ENCODE results near the gene F12.
"Not testable (repeated sequence)": the region's sequence is repeated elsewhere in the genome, so short reads cannot be mapped to it uniquely, and the experiment has no call there.

Gene F12

DNA sequence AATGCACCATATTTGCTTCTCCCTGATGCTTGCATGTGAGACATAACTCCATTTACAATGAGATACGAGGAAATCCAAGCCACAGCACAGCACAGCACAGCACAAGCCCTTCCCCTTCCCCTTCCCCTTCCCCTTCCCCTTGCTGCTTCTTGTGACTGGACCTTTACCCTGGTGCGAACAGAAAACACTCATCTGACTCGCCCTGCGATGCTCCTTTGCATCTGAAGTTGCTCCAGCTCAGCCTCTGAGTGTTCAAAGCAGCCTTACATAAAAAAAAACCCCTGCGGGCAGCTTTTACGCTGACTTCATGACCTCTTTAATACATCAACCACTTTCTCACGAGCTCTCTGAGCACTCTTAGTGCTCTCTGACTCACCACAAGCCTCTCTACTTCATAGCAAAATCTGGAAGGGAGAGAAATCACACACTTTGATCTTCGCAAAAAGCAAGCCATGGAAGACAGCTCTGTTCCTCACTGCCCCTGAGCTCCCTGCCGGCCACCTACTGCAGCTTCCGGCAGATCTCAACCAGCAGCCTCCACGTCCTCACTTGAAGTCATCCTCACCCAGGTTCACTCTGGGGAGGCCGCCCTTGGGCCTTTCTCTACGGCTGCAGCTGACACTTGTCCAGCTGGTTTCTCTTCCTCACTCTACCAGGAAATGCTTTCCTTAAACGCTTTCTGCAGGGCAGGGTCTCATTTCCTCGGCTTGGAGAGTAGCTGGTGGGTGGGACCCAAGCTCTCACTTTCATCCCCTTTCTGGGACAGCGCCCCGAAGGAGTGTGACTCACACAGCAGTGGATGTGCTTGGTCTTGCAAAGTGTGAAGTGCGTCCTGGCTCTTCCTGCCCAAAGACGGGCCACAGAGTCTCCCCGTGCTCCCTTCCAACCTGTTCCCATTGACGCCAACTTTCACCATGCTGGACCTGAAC lies 19.9 kb downstream of the F12 start:
- no peak for DNase-seq (ENCODE audit: extremely low read depth in 1 of 2, low read depth in 1 of 2)

- DNase-seq (ENCODE audit: extremely low read depth in 1 of 2, low read depth in 1 of 2), result no peak
Measured at GRCh38 chr5:177388521-177389052, 20.8 kb downstream of the F12 start.

GRCh38 chr5:177387405-177387804 lies 22.0 kb downstream of the F12 start:
- DNase-seq (ENCODE audit: extremely low read depth in 1 of 2, low read depth in 1 of 2), result no peak

DNA sequence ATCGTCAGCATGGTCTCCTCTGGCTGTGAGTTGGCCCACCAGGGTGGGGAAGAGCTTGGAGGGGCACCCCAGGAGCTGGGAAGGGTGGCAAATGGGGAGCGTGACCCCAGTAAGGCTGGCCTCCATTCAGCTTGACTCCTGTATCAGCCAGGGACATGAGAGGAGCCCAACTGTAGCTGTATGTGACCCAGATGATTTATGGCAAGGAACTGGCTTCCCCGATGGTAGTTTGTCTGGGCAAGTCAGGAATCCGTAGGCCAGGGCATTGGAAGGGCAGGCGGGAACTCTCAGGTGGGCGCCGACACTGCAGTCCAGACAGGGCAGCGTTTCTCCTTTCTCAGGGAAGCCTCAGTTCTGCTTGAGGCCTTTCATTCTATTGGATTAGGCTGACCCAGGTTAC lies 22.8 kb downstream of the F12 start:
- no peak for DNase-seq (ENCODE audit: extremely low read depth in 1 of 2, low read depth in 1 of 2)

GRCh38 chr5:177385720-177386119 lies 23.6 kb downstream of the F12 start:
- no peak for DNase-seq (ENCODE audit: extremely low read depth in 1 of 2, low read depth in 1 of 2)

DNA sequence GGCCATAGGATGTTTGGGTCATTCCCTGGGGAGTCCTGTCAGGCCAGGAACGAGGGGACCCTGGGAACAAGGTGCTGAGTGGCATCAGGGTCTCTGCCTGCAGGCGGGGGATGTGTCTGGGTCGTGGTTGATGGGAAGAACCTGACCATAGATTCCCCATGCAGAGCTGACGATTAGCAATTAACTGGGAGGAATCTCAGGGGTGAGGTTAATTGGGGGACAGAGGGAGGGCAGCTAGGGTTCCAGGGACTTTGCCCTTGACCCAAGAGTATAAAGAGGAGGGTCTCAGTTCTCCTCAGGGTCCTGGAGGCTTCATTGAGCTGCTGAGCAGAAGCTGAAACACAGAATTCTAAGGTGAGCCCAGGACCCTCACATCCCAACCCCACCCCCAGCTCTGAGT lies 25.2 kb downstream of the F12 start, which contains the start of gene SLC34A1:
TSS of gene SLC34A1 (plus strand) at position 301 of the 400 bp plus-strand sequence. CDS start 1,308 bp downstream, outside the sequence.
- DNase-seq (ENCODE audit: extremely low read depth in 1 of 2, low read depth in 1 of 2), result no peak

DNA sequence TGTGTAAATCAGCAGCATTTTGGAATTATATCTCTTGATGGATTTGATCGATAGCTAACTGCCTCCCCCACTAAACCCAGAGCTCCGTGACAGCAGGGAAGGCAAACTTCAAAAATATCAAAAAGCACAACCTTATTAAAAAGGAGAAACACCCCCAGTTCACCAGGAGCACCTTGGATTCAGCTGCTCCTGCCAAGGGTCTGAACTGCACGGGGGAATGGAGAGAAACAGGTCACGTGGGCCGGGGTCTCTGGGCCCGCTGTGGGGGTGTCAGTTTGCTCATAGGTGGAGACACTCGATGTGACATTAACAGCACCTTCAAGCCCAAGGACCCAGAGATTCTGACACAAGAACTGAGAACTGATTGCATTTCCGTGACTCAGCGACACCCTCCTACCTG lies 26.2 kb downstream of the F12 start:
- DNase-seq (ENCODE audit: extremely low read depth in 1 of 2, low read depth in 1 of 2), result no peak

DNA sequence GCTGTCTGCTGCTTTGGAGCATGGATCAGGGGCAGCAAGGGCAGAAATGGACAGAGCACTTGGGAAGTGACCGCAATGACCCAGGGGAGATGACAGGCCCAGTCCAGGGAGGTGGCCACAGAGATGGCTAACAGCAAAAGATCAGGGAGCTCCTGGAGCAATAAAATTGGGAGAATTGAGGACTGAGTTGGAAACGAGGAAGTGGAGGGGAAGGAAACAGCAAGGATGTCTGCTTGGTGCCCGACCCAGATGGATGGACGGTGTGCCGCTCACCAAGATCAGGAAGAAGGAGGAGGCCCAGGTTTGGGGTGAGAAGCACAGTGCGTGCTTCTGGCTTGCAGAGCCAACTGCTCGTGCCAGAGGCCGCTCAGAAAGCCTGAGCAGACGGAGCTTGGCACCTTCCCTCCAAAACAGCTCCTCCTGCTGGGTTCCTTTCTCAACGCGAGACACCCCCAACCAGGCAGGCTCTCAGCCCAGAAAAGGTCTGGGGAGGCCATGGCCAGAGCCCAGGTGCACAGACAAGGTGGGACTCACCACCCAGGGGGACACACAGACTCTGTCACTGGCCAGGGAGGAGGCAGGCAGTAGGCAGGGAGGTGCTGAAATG lies 26.8 kb downstream of the F12 start:
- DNase-seq (ENCODE audit: extremely low read depth in 1 of 2, low read depth in 1 of 2), result no peak

GRCh38 chr5:177380805-177381126 lies 28.6 kb downstream of the F12 start:
- no peak for DNase-seq (ENCODE audit: extremely low read depth in 1 of 2, low read depth in 1 of 2)

DNA sequence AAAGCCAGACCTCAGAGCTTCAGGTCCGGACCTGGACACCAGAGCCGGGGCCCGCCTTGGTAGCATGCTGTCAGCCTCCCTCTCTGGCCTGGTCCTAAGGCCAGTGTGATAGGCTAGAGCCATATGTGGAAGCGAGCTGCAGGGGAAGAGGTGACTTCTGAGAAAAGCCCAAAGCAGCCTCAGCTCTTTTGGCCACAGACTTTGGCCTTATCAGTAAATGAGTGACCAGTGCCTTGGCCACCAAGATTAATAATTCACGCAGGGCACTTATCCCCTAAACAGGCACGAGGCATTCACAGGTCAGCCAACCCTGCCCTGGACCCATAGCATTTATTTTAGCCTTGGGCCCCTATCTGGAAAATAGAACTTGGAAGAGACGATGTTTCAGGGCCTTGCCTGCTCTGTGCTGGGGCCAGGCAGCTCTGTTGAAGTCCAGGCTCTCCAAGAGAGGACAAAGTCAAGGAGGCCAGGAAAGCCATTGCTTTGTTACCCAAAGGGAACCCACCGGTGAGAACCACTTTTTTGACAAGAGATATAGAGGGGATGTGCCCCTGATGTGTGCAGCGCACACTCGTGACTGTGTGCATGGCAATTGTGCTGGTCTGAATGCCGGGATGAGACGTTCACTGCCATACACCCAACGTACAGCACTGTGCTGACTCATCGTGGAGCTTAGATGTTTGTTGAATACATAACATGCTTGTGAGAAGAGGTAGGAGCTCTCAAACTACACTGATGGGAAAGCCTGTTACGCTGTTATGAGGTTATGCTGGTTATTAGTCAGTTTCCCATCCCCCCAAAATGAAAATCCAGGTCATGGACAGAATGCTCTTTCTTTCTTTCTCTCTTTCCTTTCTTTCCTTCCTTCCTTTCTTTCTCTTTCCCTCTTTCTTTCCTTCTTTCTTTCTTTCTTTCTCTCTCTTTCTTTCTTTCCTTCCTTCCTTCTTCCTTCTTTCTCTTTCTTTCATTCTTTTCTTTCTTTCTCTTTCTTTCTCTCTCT lies 30.2 kb downstream of the F12 start:
- DNase-seq (ENCODE audit: extremely low read depth in 1 of 2, low read depth in 1 of 2), result no peak

DNA sequence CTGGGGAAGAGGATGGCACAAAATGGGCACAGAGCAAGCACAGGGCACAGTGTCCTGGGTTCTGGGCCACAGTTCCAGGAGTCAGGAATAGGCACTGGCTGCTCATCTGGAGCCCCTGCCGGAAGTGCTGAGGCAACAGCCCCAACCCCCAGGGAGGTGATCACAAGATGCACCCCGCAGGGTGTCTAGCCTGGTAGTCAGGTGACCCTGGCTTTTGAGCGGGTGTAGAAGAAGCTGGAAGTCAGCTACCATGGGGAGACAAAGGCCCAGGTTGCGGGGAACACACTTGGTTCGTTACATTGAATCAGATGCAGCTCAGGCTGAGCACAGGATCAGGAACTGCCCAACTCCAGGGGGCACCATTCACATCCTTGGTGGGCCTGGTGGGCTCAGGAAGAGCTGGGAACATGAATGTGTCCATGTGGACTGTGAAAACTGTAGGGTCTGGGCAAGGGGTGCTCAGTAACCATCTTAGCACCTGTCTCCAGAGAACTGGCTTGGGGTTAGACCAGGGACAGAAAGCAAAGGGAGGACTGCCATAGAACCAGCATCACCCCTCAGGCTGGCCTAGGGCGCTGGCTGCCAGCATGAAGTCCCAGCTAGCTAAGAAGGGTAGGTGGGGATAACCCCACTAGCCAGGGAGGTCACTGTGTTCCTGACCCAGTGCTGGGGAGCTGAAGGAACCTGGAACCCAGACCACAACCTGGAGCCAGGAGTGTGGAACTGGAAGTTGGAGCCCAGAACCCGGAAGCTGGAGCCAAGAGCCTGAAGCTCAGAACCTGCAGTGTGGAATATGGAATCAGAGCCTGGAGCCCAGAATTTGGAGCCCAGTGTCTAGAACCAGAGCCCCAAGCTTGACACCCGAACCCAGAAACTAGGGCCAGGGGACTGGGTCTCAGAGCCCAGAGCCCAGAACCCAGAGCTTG lies 31.2 kb downstream of the F12 start:
- no peak for DNase-seq (ENCODE audit: extremely low read depth in 1 of 2, low read depth in 1 of 2)

DNA sequence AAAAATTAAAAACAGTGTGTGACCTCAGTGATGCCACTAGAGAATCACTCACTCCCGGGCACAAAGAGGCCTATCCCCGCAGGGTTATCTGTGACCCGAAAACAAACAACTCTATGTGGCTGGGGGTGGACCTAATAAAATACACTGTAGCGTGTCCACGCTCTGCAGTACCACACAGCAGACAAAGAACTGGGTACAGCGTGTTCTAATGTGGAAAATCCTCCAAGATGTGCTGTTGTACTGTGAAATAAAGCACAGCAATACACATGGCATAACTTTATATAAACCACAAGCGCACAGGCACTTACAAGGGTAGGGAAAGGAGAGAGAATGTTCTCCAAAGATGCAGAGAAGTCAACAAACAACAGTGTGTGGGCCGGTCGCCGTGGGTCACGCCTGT lies 33.3 kb downstream of the F12 start:
- DNase-seq (ENCODE audit: extremely low read depth in 1 of 2, low read depth in 1 of 2), result no peak

- not testable (repeated sequence) for DNase-seq (ENCODE audit: extremely low read depth in 1 of 2, low read depth in 1 of 2)
Measured at GRCh38 chr5:177375516-177375915, 33.8 kb downstream of the F12 start.

GRCh38 chr5:177374211-177374610 lies 35.2 kb downstream of the F12 start:
- DNase-seq (ENCODE audit: extremely low read depth in 1 of 2, low read depth in 1 of 2), result no peak

DNA sequence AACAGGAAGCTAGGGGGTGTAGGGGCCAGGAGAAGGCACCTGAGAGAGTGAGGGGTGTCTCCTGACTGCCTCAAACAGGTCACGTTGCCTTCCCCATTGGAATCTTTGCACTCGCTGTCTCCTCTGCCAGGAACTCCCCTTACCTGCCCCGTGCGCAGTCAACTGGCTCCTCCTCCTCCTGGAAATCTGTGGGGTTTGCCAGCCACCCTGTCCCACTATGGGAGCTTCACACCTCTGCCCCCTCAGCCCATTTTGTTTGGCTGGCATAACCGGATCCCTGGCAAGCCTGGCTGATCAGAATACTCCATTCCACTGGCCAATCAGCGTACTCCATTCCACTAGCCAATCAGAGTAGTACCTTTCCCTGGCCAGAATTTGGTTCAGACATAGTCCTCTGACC lies 35.6 kb downstream of the F12 start:
- no peak for DNase-seq (ENCODE audit: extremely low read depth in 1 of 2, low read depth in 1 of 2)

DNA sequence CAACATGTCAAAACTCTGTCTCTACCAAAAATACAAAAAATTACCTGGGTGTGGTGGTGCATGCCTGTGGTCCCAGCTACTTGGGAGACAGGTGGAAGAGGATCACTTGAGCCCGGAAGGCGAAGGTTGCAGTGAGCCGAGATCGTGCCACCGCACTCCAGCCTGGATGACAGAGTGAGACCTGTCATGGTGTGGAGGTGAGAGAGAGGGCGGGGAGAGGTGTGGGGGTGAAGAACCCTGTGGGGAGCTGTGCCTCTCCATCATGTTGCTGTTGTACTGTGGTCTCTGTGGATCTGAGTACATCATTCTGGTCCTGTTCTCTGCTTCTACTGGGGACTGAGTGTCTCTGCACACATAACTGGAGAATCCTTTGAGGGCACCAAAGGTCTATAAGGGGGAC lies 36.5 kb downstream of the F12 start:
- DNase-seq (ENCODE audit: extremely low read depth in 1 of 2, low read depth in 1 of 2), result no peak

DNA sequence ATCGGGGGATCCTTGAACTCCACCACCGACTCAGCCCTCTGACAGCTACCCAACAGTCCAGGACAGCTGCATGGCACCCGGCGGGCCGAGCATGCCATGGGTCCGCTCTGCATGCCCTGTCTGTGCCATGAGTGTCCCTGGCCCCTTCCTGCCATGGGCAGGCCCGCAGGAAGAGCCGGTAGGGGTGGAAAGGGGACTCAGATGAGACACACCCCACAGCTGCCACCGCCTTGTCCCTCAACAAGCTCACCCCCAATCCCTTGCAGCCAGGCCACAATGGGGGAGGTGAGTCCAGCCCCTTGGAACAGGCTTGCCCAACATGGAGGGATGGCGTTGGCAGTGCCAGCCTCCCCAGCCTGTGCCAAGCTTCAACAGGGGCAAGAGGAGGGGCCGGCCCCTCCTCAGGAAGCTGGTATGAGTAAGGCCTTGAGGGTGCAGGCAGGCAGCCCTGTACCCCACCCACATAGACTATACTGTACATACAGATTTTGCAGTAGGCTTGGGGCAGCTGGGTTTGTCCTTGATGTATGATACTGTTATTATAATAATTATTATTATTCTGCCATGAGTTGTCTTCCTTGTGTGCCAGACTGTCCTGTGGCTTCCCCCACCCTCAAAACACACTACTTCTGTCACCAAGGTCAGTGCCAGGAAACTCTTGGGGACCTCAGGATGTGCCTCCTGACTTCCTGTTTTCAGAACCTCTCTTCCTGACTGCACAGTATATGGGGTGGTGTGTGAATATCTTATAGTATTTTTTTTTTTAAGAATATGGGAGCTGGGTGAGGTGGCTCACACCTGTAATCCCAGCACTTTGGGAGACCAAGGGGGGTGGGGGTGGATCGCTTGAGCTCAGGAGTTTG lies 37.1 kb downstream of the F12 start:
- no peak for DNase-seq (ENCODE audit: extremely low read depth in 1 of 2, low read depth in 1 of 2)

GRCh38 chr5:177371120-177372033 lies 38.0 kb downstream of the F12 start:
- DNase-seq (ENCODE audit: extremely low read depth in 1 of 2, low read depth in 1 of 2), result no peak

Data from activated CD8-positive, alpha-beta memory T cell treated with anti-CD3 and anti-CD28 coated beads for 1 hour (primary cell).